Measurements from ENCODE around the gene SIM2.

SIM2 gene

GRCh38 chr21:36717976-36718375 lies 19.1 kb downstream of the SIM2 start:
- DNase-seq, result no peak

- DNase-seq, result no peak
Observed at GRCh38 chr21:36718951-36719501, 20.1 kb downstream of the SIM2 start.

GRCh38 chr21:36719614-36720013 lies 20.7 kb downstream of the SIM2 start:
- DNase-seq, result no peak

DNA sequence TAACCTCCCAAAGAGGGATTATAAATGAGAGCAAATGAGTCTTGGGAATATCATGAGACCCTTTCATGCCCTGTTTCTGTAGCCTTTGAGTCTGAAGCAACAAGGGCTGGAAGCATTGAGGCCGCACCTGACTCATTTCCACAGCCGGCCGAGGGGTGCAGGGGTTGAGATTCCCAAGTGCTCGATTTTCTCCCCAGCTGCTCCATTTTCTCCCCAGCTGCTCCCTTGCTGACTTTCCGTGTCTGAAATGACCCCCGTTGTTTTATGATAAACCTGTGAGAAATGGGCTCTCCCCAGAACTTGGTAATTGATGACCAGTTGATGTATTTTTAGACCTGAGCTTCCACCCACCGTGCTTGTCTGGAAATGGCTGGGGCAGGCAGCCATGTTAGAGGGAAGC lies 22.9 kb downstream of the SIM2 start:
- DNase-seq, result no peak

GRCh38 chr21:36722370-36723368 lies 23.8 kb downstream of the SIM2 start:
- no peak for DNase-seq

DNA sequence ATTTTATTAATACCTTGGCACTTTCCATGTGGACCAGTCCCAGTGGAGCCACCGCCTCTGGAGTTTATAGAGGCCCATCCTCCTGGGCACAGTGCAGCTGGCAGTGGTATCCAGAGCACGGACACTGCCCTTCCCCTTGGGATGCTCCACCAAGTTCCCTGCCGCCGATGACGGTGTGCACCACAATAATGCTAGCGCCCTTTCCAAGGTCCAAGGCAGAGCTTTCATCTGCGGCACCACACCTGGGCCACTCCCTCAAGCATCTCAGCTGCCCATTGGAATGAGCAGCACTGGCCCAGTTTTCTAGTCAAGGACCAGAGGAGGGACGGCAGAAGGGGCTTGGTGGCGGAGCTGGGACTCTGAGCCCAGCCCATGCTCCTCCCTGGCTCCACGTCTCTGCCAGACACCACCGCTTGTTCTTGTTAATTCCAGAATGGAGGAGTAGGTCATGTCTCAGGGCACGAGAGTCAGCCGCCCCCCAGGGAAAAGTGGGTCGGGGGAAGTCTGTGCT lies 24.5 kb downstream of the SIM2 start:
- no peak for DNase-seq

GRCh38 chr21:36724660-36725059 lies 25.7 kb downstream of the SIM2 start:
- no peak for DNase-seq

- DNase-seq, result no peak
Observed at GRCh38 chr21:36725793-36726386, 27.0 kb downstream of the SIM2 start.

DNA sequence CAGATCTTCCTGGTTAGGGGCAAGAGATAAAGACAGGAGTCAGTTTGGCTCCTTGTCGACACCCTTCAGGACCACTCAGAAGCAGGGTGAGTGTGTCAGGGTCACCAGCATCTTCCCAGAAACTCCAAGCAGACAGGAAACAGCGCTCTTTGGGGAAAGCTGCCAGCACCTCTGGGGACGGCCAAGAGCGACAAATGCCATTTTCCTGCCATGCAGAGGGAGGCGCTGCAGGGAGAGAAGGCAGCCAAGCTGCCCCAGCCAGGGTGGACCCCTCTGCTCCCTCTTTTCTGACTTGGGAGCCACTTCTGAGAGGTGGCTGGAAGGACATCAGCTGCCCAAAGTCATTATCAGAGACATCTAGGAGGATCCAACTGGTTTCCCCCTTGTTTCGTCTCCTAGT lies 29.0 kb downstream of the SIM2 start:
- DNase-seq, result no peak

GRCh38 chr21:36728371-36729111 lies 29.6 kb downstream of the SIM2 start:
- DNase-seq, result no peak

DNA sequence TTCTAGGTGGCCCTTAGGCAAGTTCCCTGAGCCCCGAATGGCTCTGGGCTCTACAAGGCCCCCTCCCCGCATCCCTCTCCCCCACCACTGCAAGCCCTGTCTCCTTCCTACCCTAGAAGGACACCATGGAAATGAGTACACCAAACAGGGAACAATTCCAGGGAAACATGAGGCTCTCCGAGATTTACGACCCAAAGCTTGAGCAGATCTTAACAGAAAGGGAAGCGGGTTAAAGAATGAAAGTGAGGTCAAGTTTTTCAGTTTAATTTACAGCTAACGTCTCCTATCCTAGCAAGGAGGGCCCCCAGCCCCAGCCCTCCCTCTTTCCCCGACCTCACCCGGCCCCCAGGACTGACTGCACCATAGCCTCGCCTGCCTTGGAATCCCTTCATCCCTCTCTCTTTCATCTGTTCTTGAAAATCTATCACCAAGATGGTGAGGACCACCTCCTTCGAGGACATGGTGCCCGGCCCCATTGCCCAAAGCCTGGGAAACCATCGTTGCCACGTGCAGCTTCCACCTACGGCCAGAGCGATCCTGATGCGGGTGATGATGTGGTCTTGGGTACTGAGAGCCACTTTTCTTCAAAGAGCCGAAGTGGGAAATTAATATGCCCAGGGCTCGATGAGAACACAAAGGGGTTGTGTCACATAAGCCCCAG lies 30.5 kb downstream of the SIM2 start:
- DNase-seq, result no peak

GRCh38 chr21:36730291-36731281 lies 31.7 kb downstream of the SIM2 start:
- DNase-seq, result no peak

DNA sequence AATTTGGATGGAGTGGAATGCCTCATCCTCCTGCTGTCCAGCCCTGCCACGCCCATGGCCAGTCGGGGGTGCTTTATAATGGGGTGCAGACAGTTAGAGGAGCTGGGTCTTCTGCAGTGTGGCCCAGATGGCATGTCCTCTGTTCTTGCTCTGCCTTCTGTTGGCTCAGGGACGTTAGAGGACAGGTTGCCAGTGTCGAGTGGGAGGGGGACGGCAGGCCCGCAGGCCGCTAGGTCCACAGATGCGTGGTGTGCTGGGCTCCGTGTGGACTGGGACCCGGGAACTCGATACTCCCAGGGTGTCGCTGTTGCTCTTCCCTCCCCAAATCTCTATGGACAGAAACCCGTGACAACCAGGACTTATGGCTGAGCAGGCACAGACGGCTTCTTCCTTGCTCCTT lies 33.3 kb downstream of the SIM2 start:
- DNase-seq, result no peak

DNA sequence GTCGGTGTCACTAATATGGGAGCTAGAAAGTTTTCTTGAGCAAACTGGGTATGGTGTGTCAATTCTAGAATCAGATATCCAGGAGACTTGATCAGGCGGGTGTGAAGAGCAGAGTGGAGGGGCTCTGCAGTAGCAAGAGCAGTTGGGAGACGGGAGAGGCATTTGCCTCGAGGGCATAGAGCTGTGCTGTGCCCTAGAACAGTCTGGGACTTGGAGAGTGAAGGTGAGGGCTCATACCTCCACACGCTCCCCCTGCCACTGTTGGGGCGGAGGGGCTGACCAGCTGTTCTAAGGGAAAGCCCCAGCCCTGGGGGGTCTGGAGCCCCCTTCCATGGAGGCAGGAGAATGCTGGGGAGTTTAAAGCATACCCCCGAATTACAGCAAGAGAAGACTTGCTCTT lies 33.8 kb downstream of the SIM2 start:
- no peak for DNase-seq

GRCh38 chr21:36733857-36734256 lies 34.9 kb downstream of the SIM2 start:
- no peak for DNase-seq

- no peak for DNase-seq
Observed at GRCh38 chr21:36734367-36735200, 35.7 kb downstream of the SIM2 start.

DNA sequence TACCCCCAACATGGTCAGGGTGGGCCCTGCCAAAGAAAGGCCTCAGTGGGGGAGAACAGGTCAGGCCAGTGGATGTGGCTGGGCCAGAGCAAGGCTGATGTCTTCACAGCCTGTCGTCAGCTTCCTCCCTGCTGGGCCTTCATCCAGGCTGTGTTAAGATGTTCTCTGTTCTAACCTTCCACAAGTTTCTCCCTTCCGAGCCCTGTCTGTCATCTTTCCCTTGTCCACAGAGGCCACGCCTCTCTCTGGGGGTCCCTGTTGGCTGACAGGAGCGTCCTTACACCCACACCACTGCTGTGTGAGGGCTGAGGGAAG lies 36.2 kb downstream of the SIM2 start:
- DNase-seq, result no peak

- no peak for DNase-seq
Observed at GRCh38 chr21:36735724-36736320, 36.9 kb downstream of the SIM2 start.

DNA sequence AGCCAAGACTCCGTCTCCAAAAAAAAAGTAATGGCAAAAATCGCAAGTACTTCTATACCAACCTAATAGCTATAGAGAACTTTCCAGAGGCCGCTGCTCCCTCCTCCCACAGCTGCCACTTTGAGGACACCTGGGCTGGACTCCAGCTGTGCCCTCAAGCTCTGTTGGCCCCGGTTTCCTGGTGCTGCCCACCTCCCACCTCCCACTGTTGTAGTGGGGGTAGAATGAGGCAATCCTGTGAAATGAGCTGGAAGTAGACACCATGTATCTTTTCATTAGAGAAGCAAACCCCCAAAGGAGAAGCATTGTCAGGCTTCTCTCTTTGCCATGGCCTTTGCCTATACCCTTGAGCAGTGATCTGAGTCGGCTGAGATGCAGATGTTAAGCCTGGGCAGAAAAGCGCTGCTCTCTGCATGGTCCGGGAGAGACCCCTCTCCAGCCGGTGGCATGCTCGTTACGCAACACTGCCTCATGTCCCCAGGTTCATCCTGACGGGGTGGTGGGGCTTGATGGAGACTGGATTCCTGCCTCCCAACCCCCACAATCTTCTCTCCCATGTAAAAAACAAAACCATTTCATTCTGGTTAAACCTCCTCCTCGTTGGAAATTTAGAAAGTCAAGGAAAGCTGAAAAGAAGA lies 39.7 kb downstream of the SIM2 start:
- DNase-seq, result no peak

DNA sequence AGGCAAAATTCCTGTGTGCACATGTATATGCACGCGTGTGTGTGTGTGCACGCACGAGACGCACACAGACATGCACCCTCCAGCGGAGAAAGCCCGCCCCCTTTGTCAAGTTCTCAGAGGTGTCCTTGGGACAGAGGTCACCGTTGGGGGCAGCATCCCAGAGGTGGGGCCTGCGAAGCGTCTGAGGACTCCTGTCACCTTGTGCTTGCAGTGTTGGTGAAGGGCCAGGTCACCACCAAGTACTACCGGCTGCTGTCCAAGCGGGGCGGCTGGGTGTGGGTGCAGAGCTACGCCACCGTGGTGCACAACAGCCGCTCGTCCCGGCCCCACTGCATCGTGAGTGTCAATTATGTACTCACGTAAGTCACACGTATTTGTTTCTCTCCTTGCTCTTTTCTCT lies 42.6 kb downstream of the SIM2 start:
- DNase-seq, result no peak
